K562 (cell line): ENCODE results near the gene ZNF615. TPM values are rescaled to one million over a fixed set of nuclear protein-coding genes. Genes with fewer than 3 reads are reported as not detected.
A peak's percentile ranks its signal among the peaks of the same experiment; 100 is the strongest.

Experiments
- ARID1B ChIP-seq: fragments of 450-650 bp; IDR thresholded peaks from 2 replicates; pipeline ENCODE4 v1.6.1; 2016; ENCODE audit warnings: antibody characterized with exemption, mild to moderate bottlenecking, inconsistent platforms
- ATF7 ChIP-seq: fragments of 450-650 bp; IDR thresholded peaks from 2 replicates; pipeline ENCODE4 v1.7.1; 2014; ENCODE audit warnings: mild to moderate bottlenecking, moderate library complexity
- CBX3 ChIP-seq, 2 experiments: IDR thresholded peaks; 1 replicate in 1 of 2; 2 replicates in 1 of 2; pipeline ENCODE4 v1.6.1; 2012; ENCODE audit warnings: inconsistent platforms in 2 of 2, low read length in 2 of 2, borderline replicate concordance in 1 of 2, control low read depth in 1 of 2
- CTCF ChIP-seq, 3 experiments: IDR thresholded peaks in 2 of 3; conservative IDR thresholded peaks in 1 of 3; 2 replicates each; pipeline ENCODE4 v1.5.1; 2011 to 2012; ENCODE audit warnings: low read length in 3 of 3, mild to moderate bottlenecking in 3 of 3, control low read depth in 2 of 3, improper control_type of control experiment in 1 of 3, inconsistent platforms in 1 of 3, low read depth in 1 of 3, mixed read lengths in 1 of 3, moderate library complexity in 1 of 3; ENCODE audit not compliant: insufficient read depth in 2 of 3
- CXXC5 ChIP-seq: fragments of 250-450 bp; sonication (Bioruptor Pico); IDR thresholded peaks from 2 replicates; pipeline ENCODE4 v1.8.0; 2022; ENCODE audit warnings: inconsistent platforms, mild to moderate bottlenecking, moderate library complexity
- HDAC1 ChIP-seq, 2 experiments: fragments of 450-650 bp; IDR thresholded peaks; 2 replicates each; pipeline ENCODE4 v1.6.1; 2016 to 2017; ENCODE audit warnings: inconsistent platforms in 1 of 2, mild to moderate bottlenecking in 1 of 2, moderate library complexity in 1 of 2
- HMGXB4 ChIP-seq: sonication (generic); formaldehyde crosslinking; IDR thresholded peaks from 2 replicates; pipeline ENCODE4 v1.8.1; 2023; ENCODE audit warnings: mild to moderate bottlenecking, missing genetic modification reagents
- MLX ChIP-seq, 2 experiments: fragments of 450-650 bp in 1 of 2; sonication (generic) in 1 of 2; formaldehyde crosslinking; conservative IDR thresholded peaks; 2 replicates each; pipeline versions ENCODE4 v1.4.0 to v1.8.1; 2020 to 2022; ENCODE audit warnings: mild to moderate bottlenecking in 1 of 2, missing genetic modification reagents in 1 of 2
- NCOA2 ChIP-seq, 2 experiments: fragments of 450-650 bp; IDR thresholded peaks; 2 replicates each; pipeline ENCODE4 v1.6.1; 2018; ENCODE audit warnings: mild to moderate bottlenecking in 2 of 2, moderate library complexity in 1 of 2; ENCODE audit not compliant: partially characterized antibody in 2 of 2
- NFE2 ChIP-seq: IDR thresholded peaks from 2 replicates; pipeline ENCODE4 v1.6.1; 2014; ENCODE audit warnings: antibody characterized with exemption, low read depth
- NFIC ChIP-seq: fragments of 450-650 bp; IDR thresholded peaks from 2 replicates; pipeline ENCODE4 v1.6.1; 2017; ENCODE audit warnings: mild to moderate bottlenecking, inconsistent platforms
- NR2F6 ChIP-seq: fragments of 450-650 bp; formaldehyde crosslinking; IDR thresholded peaks from 2 replicates; pipeline ENCODE4 v1.4.0; 2020; ENCODE audit warnings: mild to moderate bottlenecking
- NR4A1 ChIP-seq, 2 experiments: fragments of 250-450 bp in 1 of 2; fragments of 450-650 bp in 1 of 2; sonication (Bioruptor Pico) in 1 of 2; IDR thresholded peaks; 2 replicates each; pipeline versions ENCODE4 v1.4.0 to v1.6.1; 2016 to 2020; ENCODE audit warnings: mild to moderate bottlenecking in 2 of 2, missing compliant biosample characterization in 1 of 2, missing genetic modification characterization in 1 of 2, moderate library complexity in 1 of 2
- PREB ChIP-seq: sonication (generic); formaldehyde crosslinking; IDR thresholded peaks from 2 replicates; pipeline ENCODE4 v1.8.1; 2023; ENCODE audit warnings: mild to moderate bottlenecking, missing genetic modification reagents
- TAF9B ChIP-seq: fragments of 450-650 bp; IDR thresholded peaks from 2 replicates; pipeline ENCODE4 v1.6.1; 2018; ENCODE audit warnings: mild to moderate bottlenecking; ENCODE audit not compliant: partially characterized antibody
- TCF3 ChIP-seq: sonication (generic); formaldehyde crosslinking; IDR thresholded peaks from 2 replicates; pipeline ENCODE4 v1.4.0; 2020; ENCODE audit warnings: mild to moderate bottlenecking, missing genetic modification reagents
- XRCC3 ChIP-seq: fragments of 450-650 bp; IDR thresholded peaks from 2 replicates; pipeline ENCODE4 v1.6.1; 2017; ENCODE audit warnings: mild to moderate bottlenecking, moderate library complexity
- ZFPM2 ChIP-seq: fragments of 250-450 bp; sonication (Bioruptor Pico); IDR thresholded peaks from 2 replicates; pipeline ENCODE4 v1.5.1; 2022; ENCODE audit warnings: mild to moderate bottlenecking
- ZNF23 ChIP-seq: fragments of 250-450 bp; sonication (Bioruptor Pico); IDR thresholded peaks from 2 replicates; pipeline ENCODE4 v1.4.0; 2020; ENCODE audit warnings: mild to moderate bottlenecking
- ZNF639 ChIP-seq, 2 experiments: fragments of 200-800 bp in 1 of 2; sonication (Bioruptor generic) in 1 of 2; sonication (generic) in 1 of 2; formaldehyde crosslinking in 1 of 2; IDR thresholded peaks in 1 of 2; conservative IDR thresholded peaks in 1 of 2; 2 replicates each; pipeline versions ENCODE4 v1.5.0 to v1.6.1; 2016 to 2020; ENCODE audit warnings: missing compliant biosample characterization in 1 of 2, missing genetic modification characterization in 1 of 2, missing genetic modification reagents in 1 of 2
- ZNF717 ChIP-seq: fragments of 250-450 bp; sonication (Bioruptor Pico); IDR thresholded peaks from 2 replicates; pipeline ENCODE4 v1.5.0; 2021
- polyA plus RNA-seq, 8 experiments: library from polyadenylated mRNA; depleted of rRNA in 4 of 8; stranded (reverse) in 5 of 8; unstranded in 3 of 8; fragments of >200 nt; fragmentation: Nextera tagmentation in 2 of 8; fragmentation: Illumina TruSeq in 1 of 8; extraction: Ambion mirVana in 2 of 8; extraction: Trizol in 1 of 8; gene quantifications; 2 replicates each; pipeline versions ENCODE4 v1.2.1 to v1.2.3, GENCODE V29; 2011 to 2014; ENCODE audit warnings: inconsistent platforms in 1 of 8, missing spikeins in 1 of 8
- total RNA-seq, 7 experiments: library from RNA; depleted of rRNA in 6 of 7; stranded (reverse); fragments of >200 nt in 6 of 7; fragmentation: Illumina TruSeq in 2 of 7; extraction: Trizol in 2 of 7; gene quantifications; 2 replicates each; pipeline versions ENCODE4 v1.2.1 to v1.2.3, GENCODE V29; 2011 to 2021; ENCODE audit warnings: low replicate concordance in 1 of 7

The ZNF615 gene
- total and polyA plus RNA-seq, 9 of the 15 experiments (the other 6 are each of a cell fraction or from before 2014, with no cell fraction given), result 1.2 to 4.4 (median 2.7) TPM

- TF ChIP-seq TCF3 (peak; percentile 56), XRCC3 (no peak), HMGXB4 (CRISPR knock-in tag) (no peak), NR4A1 (CRISPR knock-in tag; IDR thresholded peaks at IDR 0.05) (no peak), NR4A1 (tag; IDR thresholded peaks at IDR 0.05) (no peak), MLX (CRISPR knock-in tag; conservative IDR thresholded peaks at IDR 0.05) (no peak), ZNF23 (CRISPR knock-in tag) (no peak), ZFPM2 (CRISPR knock-in tag) (no peak), ZNF717 (no peak), NFIC (no peak), TAF9B (no peak), ATF7 (no peak), ARID1B (0 out of 2 replicates have a peak, but pooled peaks have one; percentile 15), CBX3 (IDR thresholded peaks at IDR 0.05; ENCODE audit: borderline replicate concordance in 1 of 2, low read length in 2 of 2) (no peak), NFE2 (no peak), CTCF (IDR thresholded peaks at IDR 0.05 in 2 of 3, conservative IDR thresholded peaks at IDR 0.05 in 1 of 3; ENCODE audit: insufficient read depth in 2 of 3, low read depth in 1 of 3, low read length in 3 of 3) (peak in 1 of 3 experiments; percentile 14; a peak in 1 of 6 replicates), NR2F6 (CRISPR knock-in tag) (no peak), PREB (no peak), NCOA2 (IDR thresholded peaks at IDR 0.05; ENCODE audit: partially characterized antibody in 2 of 2) (no peak), ZNF639 (CRISPR knock-in tag; conservative IDR thresholded peaks at IDR 0.05 in 1 of 2, IDR thresholded peaks at IDR 0.05 in 1 of 2) (no peak), HDAC1 (IDR thresholded peaks at IDR 0.05) (no peak), CXXC5 (CRISPR knock-in tag) (0 out of 2 replicates have a peak, but pooled peaks have one; percentile 20)
These were observed 30.7 kb downstream of the ZNF615 start (continued) for GRCh38 chr19:51977346-51977745.
